BE2C (cell line): ENCODE measurements around the gene RAB10.
"Not testable (repeated sequence)": the region's sequence is repeated elsewhere in the genome, so short reads cannot be mapped to it uniquely, and the experiment has no call there.

Source experiments
- DNase-seq: peaks from one replicate; pipeline ENCODE4 v3.0.0-alpha.2; 2020
- H3K27me3 ChIP-seq: fragments of 250-450 bp; sonication (Bioruptor Pico); 2 replicates; pipeline ENCODE4 v1.5.1; 2020; ENCODE audit warnings: mild to moderate bottlenecking
- H3K36me3 ChIP-seq: fragments of 250-450 bp; sonication (Bioruptor Pico); 2 replicates; pipeline ENCODE4 v1.5.1; 2020; ENCODE audit warnings: mild to moderate bottlenecking
- H3K4me1 ChIP-seq: fragments of 250-450 bp; sonication (Bioruptor Pico); 2 replicates; pipeline ENCODE4 v1.5.1; 2020
- H3K4me3 ChIP-seq: 2 replicates; pipeline ENCODE4 v1.5.1; 2011; ENCODE audit warnings: low read depth, low read length
- H3K9me3 ChIP-seq: fragments of 250-450 bp; sonication (Bioruptor Pico); 2 replicates; pipeline ENCODE4 v1.5.1; 2020
- CTCF ChIP-seq: IDR thresholded peaks from 2 replicates; pipeline ENCODE4 v1.5.1; 2012; ENCODE audit warnings: mild to moderate bottlenecking, low read depth, low read length

The RAB10 gene

GRCh38 chr2:26089337-26089736, 55.5 kb downstream of the RAB10 start:
- H3K9me3 ChIP-seq, result no peaks in the 10 kb centered on the region
- TF ChIP-seq CTCF, result no peak
- H3K36me3 ChIP-seq, result peaks cover 3% of the 10 kb centered on the region
- no peaks in the 10 kb centered on the region for H3K4me1 ChIP-seq
- no peaks in the 10 kb centered on the region for H3K27me3 ChIP-seq
- no peak for DNase-seq
- no peak overlapping the region for H3K4me3 ChIP-seq

GRCh38 chr2:26095758-26096157, 61.9 kb downstream of the RAB10 start:
- no peak for TF ChIP-seq CTCF
- Histone ChIP-seq H3K27me3 (no peaks in the 10 kb centered on the region), H3K4me1 (no peaks in the 10 kb centered on the region), H3K4me3 (no peak overlapping the region), H3K36me3 (peaks cover 8% of the 10 kb centered on the region), H3K9me3 (no peaks in the 10 kb centered on the region)
- DNase-seq, result no peak

- no peak for TF ChIP-seq CTCF
- Histone ChIP-seq H3K36me3 (peaks cover 35% of the 10 kb centered on the region), H3K4me3 (no peak overlapping the region), H3K4me1 (no peaks in the 10 kb centered on the region), H3K9me3 (no peaks in the 10 kb centered on the region), H3K27me3 (no peaks in the 10 kb centered on the region)
- DNase-seq, result no peak
Measured at GRCh38 chr2:26099933-26100332, 66.0 kb downstream of the RAB10 start.

- H3K36me3 ChIP-seq, result peaks cover 39% of the 10 kb centered on the region
- H3K9me3 ChIP-seq, result no peaks in the 10 kb centered on the region
- DNase-seq, result no peak
- no peaks in the 10 kb centered on the region for H3K27me3 ChIP-seq
- no peaks in the 10 kb centered on the region for H3K4me1 ChIP-seq
- no peak for TF ChIP-seq CTCF
- H3K4me3 ChIP-seq, result no peak overlapping the region
Measured at GRCh38 chr2:26100384-26100783, 66.5 kb downstream of the RAB10 start.

GRCh38 chr2:26103752-26104151, 69.9 kb downstream of the RAB10 start:
- no peak for TF ChIP-seq CTCF
- no peaks in the 10 kb centered on the region for H3K4me1 ChIP-seq
- no peak for DNase-seq
- no peaks in the 10 kb centered on the region for H3K9me3 ChIP-seq
- H3K4me3 ChIP-seq, result no peak overlapping the region
- no peaks in the 10 kb centered on the region for H3K27me3 ChIP-seq
- H3K36me3 ChIP-seq, result peaks cover 39% of the 10 kb centered on the region

GRCh38 chr2:26108701-26109100, 74.8 kb downstream of the RAB10 start:
- not testable (repeated sequence) for DNase-seq, H3K9me3 ChIP-seq, H3K4me1 ChIP-seq, H3K4me3 ChIP-seq, H3K27me3 ChIP-seq
- peaks cover 39% of the 10 kb centered on the region for H3K36me3 ChIP-seq

- H3K9me3 ChIP-seq, result no peaks in the 10 kb centered on the region
- no peaks in the 10 kb centered on the region for H3K4me1 ChIP-seq
- H3K4me3 ChIP-seq, result no peak overlapping the region
- DNase-seq, result no peak
- H3K27me3 ChIP-seq, result no peaks in the 10 kb centered on the region; the same call in 1 of the 2 replicates
- TF ChIP-seq CTCF, result no peak
- H3K36me3 ChIP-seq, result peaks cover 32% of the 10 kb centered on the region
Measured at GRCh38 chr2:26112201-26112600, 78.3 kb downstream of the RAB10 start.
